GM19193 (cell line): ENCODE data around the gene AMOT.

Source experiments
- POLR2A ChIP-seq: IDR thresholded peaks from 4 replicates; pipeline ENCODE4 v1.6.1; 2011; ENCODE audit not compliant: insufficient read depth, insufficient read length; ENCODE audit errors: extremely low read depth

Gene AMOT

DNA sequence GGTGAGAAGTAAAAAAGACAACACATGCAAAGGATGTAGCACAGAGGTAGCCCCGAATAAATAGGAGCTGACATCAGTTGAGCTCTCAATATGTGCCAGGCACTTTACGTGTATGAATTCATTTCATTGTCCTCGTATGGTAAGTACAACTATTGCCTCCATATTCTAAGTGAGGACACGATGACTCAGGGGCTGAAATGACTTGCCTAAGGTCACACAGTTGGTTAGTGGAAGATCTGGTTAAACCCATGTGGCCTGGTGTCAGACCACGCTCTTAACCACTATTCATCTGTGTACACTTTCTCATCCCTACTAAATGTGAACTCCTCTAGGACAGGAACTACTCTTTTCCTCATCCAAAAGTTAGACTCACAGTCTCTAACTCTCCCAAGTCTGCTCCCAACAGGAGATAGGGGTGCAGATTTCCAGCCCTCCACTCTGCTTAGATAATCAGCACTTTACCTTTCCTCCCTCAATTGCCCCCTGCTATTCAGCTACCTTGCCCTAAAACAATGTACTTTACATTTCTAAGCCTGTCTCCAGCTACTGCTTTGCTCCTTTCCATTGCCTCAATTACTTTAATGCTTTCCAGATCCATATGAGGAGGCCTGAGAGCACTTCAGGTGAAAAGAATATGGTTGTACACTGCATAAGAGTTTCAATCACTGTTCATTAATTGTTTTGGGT, 102.1 kb downstream of the AMOT start:
- TF ChIP-seq POLR2A, result no peak

DNA sequence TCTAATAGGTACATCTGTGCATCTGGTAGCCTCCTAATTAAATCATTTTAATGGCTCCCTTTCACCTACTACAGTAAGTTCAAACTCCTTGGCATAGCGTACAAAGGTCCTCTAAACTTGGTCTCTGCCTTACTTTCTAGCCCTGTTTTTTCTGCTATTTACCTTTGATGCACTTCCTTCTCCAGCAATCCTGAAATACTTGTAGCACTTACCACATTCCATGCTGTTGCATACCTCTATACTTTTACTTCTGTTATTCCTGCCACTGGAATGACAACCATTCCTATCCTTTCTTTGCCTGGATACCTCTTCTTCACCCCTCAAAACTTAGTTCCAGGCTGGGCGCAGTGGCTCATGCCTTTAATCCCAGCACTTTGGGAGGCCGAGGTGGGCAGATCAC, 104.3 kb downstream of the AMOT start:
- no peak for TF ChIP-seq POLR2A

DNA sequence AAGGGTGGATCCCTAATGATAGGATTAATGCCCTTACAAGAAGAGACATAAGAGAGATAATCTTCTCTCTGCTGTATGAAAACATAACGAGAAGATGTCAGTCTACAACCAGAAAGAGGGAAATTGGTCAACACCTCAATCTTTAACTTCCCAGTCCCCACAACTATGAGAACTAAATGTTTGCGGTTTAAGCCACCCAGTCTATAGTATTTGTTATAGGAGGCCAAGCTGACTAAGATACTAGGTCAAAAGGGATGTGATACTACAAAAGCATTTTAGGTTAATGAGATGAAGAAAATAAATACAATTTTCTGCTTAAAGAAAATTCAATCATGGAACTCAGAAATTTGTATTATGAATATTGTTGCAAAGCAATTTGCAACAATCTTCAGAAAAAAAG, 105.5 kb downstream of the AMOT start:
- no peak for TF ChIP-seq POLR2A

DNA sequence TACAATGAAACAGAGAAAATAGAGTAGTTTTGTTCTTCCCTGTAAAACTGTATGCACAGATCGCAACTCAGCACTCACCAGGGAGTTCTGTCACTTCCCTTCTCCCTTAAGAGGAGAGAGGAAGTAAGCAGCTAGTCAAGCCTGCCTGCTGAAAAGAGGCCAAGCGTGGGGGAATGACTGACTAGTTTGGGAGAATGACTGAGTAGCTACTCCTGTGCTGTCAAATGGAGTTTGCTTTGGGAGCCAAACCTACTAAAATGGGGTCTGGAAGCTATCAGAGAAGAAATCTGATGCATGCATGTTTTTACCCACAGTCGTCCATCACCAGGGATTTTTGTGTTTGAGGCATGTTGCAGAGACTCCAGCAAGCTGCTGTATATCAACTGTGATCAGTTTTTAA, 106.3 kb downstream of the AMOT start:
- TF ChIP-seq POLR2A, result no peak

DNA sequence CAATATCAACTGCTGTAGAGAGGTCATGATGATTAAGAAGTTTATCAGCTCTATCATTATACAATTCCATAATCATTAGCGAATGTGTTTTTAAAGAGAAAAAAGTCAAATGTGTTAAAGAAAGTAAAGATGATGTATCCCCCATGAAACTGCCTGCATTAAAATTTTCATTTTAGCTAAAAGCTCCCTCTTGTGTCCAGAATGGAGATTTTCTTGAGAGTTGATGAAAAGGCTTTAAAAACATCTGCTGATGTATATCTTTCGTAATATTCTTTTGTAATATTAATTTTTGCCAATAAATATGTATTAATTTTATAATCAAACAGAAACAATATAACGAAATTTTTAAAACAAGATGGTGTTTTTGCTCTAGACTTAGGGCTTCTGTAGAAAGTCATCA, 108.8 kb downstream of the AMOT start:
- no peak for TF ChIP-seq POLR2A
